ENCODE results near the gene FAM170B.

FAM170B gene

DNA sequence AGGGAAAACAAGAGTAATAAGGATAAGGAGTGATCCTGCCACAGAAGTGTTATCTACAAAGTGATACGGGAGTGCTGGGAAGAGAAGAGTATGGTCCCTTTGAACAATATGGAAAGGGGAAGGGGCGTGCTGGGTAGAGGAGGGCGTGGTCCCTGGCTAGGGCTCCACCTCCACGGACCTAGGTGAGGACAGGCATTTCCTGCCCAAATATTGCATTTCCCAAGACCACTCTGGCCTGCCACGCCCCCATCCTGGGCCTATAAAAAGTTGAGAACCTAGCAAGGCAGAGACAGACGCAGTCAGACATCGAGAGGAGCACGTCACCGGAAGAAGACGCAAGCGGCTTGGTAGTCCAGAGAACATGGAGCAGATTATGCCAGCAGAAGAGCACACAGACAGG, 41.3 kb downstream of the FAM170B start:
- no peak for ATAC-seq
- no peak for TF ChIP-seq RARB (CRISPR knock-in tag; IDR thresholded peaks at IDR 0.05)
- TF ChIP-seq, protein P1, sequence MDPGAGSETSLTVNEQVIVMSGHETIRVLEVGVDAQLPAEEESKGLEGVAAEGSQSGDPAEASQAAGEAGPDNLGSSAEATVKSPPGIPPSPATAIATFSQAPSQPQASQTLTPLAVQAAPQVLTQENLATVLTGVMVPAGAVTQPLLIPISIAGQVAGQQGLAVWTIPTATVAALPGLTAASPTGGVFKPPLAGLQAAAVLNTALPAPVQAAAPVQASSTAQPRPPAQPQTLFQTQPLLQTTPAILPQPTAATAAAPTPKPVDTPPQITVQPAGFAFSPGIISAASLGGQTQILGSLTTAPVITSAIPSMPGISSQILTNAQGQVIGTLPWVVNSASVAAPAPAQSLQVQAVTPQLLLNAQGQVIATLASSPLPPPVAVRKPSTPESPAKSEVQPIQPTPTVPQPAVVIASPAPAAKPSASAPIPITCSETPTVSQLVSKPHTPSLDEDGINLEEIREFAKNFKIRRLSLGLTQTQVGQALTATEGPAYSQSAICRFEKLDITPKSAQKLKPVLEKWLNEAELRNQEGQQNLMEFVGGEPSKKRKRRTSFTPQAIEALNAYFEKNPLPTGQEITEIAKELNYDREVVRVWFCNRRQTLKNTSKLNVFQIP (CRISPR knock-in tag; IDR thresholded peaks at IDR 0.05; ENCODE audit: borderline replicate concordance, low read depth), result no peak
- no peak for TF ChIP-seq ZNF70 (CRISPR knock-in tag; IDR thresholded peaks at IDR 0.05)
- TF ChIP-seq, protein P2, sequence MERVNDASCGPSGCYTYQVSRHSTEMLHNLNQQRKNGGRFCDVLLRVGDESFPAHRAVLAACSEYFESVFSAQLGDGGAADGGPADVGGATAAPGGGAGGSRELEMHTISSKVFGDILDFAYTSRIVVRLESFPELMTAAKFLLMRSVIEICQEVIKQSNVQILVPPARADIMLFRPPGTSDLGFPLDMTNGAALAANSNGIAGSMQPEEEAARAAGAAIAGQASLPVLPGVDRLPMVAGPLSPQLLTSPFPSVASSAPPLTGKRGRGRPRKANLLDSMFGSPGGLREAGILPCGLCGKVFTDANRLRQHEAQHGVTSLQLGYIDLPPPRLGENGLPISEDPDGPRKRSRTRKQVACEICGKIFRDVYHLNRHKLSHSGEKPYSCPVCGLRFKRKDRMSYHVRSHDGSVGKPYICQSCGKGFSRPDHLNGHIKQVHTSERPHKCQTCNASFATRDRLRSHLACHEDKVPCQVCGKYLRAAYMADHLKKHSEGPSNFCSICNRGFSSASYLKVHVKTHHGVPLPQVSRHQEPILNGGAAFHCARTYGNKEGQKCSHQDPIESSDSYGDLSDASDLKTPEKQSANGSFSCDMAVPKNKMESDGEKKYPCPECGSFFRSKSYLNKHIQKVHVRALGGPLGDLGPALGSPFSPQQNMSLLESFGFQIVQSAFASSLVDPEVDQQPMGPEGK (CRISPR knock-in tag; IDR thresholded peaks at IDR 0.05; ENCODE audit: borderline replicate concordance), result no peak

DNA sequence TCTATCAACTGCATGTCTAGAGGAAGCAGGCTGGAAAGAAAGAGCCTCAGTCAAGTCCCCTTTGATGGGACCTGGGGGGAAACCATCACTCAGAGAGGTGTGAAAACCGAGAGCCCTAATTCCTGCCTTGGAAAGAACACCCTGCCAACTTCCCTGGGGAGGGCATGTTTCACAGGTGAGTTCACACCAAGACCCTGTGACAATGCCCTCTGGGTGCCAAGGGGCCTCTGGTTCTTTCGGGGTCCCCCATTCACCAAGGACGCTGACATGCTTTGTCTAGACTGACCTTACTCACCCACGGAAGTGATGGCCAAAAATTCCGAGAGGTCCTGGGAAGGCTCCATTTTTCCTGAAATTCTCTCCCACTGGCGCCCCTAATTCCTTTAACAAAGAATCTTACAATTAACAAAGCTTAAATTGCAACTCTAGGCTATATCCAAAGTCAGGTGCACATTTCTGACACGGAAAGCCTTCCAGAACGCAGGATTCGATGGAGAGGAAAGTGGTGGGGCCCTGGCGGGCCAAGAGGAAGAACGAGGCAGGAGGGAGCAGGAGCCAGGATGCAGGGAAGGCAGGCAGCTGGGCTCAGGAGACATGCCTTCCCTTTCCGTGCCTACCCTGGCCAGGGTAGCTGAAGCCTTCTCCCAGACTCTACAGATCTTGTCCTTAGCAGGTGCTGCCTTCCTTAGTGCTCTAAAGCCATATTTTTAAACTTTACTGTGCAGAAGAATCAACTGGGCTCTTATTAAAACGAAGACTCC, 42.2 kb downstream of the FAM170B start:
- TF ChIP-seq TCF4 (CRISPR knock-in tag; IDR thresholded peaks at IDR 0.05; ENCODE audit: borderline replicate concordance), result no peak
- TF ChIP-seq, protein P3, sequence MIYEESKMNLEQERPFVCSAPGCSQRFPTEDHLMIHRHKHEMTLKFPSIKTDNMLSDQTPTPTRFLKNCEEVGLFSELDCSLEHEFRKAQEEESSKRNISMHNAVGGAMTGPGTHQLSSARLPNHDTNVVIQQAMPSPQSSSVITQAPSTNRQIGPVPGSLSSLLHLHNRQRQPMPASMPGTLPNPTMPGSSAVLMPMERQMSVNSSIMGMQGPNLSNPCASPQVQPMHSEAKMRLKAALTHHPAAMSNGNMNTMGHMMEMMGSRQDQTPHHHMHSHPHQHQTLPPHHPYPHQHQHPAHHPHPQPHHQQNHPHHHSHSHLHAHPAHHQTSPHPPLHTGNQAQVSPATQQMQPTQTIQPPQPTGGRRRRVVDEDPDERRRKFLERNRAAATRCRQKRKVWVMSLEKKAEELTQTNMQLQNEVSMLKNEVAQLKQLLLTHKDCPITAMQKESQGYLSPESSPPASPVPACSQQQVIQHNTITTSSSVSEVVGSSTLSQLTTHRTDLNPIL (CRISPR knock-in tag; IDR thresholded peaks at IDR 0.05; ENCODE audit: low read depth), result no peak
- ATAC-seq, result no peak

DNA sequence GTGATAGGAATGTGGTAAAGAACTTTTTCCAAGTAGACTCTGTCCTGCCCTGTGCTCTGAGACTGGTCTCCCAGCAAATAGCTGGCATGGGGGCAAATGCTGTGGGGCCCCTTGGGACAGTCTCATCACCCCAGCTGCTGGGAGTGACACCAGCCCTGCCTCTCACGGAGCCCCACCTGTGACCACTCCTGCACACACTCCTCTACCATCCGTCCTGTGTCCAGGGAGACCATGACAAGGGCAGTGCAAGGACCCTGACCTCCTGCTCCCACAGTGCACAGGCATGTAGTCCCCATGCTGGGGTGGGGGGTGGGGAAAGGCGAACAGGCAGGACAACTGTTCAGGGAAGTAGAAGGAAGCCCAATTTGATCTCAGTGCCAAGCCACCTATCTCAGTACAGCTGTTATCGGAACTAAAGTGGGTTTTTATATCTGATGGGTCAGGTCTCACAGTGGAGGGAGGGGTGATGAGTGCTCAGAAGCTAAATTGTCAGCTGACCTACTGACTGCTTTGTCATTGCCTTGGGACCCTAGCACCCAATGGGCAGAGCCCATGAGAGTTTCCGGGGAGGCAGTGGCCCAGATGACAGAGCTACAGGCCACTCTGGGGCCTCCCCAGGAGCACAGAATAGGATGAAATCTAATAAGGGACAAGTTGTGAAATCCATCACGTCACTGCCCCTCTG, 43.0 kb downstream of the FAM170B start:
- no peak for ATAC-seq
- TF ChIP-seq TOX (CRISPR knock-in tag; IDR thresholded peaks at IDR 0.05; ENCODE audit: borderline replicate concordance) (no peak), ISL1 (CRISPR knock-in tag; IDR thresholded peaks at IDR 0.05) (no peak), GLIS3 (CRISPR knock-in tag; IDR thresholded peaks at IDR 0.05) (no peak), TCF4 (CRISPR knock-in tag; IDR thresholded peaks at IDR 0.05; ENCODE audit: borderline replicate concordance) (no peak), RARB (CRISPR knock-in tag; IDR thresholded peaks at IDR 0.05) (no peak), PPARA (CRISPR knock-in tag; IDR thresholded peaks at IDR 0.05; ENCODE audit: borderline replicate concordance) (no peak), SNAI2 (CRISPR knock-in tag; IDR thresholded peaks at IDR 0.05) (no peak), ARNTL (CRISPR knock-in tag; IDR thresholded peaks at IDR 0.05; ENCODE audit: borderline replicate concordance, low read depth) (no peak)
- TF ChIP-seq, protein P4, sequence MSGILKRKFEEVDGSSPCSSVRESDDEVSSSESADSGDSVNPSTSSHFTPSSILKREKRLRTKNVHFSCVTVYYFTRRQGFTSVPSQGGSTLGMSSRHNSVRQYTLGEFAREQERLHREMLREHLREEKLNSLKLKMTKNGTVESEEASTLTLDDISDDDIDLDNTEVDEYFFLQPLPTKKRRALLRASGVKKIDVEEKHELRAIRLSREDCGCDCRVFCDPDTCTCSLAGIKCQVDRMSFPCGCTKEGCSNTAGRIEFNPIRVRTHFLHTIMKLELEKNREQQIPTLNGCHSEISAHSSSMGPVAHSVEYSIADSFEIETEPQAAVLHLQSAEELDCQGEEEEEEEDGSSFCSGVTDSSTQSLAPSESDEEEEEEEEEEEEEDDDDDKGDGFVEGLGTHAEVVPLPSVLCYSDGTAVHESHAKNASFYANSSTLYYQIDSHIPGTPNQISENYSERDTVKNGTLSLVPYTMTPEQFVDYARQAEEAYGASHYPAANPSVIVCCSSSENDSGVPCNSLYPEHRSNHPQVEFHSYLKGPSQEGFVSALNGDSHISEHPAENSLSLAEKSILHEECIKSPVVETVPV (CRISPR knock-in tag; IDR thresholded peaks at IDR 0.05), result no peak
- TF ChIP-seq, protein P1 (CRISPR knock-in tag; IDR thresholded peaks at IDR 0.05; ENCODE audit: borderline replicate concordance, low read depth), result no peak
- TF ChIP-seq, protein P5, sequence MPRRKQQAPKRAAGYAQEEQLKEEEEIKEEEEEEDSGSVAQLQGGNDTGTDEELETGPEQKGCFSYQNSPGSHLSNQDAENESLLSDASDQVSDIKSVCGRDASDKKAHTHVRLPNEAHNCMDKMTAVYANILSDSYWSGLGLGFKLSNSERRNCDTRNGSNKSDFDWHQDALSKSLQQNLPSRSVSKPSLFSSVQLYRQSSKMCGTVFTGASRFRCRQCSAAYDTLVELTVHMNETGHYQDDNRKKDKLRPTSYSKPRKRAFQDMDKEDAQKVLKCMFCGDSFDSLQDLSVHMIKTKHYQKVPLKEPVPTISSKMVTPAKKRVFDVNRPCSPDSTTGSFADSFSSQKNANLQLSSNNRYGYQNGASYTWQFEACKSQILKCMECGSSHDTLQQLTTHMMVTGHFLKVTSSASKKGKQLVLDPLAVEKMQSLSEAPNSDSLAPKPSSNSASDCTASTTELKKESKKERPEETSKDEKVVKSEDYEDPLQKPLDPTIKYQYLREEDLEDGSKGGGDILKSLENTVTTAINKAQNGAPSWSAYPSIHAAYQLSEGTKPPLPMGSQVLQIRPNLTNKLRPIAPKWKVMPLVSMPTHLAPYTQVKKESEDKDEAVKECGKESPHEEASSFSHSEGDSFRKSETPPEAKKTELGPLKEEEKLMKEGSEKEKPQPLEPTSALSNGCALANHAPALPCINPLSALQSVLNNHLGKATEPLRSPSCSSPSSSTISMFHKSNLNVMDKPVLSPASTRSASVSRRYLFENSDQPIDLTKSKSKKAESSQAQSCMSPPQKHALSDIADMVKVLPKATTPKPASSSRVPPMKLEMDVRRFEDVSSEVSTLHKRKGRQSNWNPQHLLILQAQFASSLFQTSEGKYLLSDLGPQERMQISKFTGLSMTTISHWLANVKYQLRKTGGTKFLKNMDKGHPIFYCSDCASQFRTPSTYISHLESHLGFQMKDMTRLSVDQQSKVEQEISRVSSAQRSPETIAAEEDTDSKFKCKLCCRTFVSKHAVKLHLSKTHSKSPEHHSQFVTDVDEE (CRISPR knock-in tag; IDR thresholded peaks at IDR 0.05), result no peak
- TF ChIP-seq, protein P3 (CRISPR knock-in tag; IDR thresholded peaks at IDR 0.05; ENCODE audit: low read depth), result no peak

All from SK-N-SH treated with all-trans-retinoic acid at 6 μM for 48 hours (cell line).